DOHH2 (cell line): ENCODE data around the gene LRRC32.

ENCODE experiments used
- H3F3A ChIP-seq: fragments of 200-600 bp; sonication (generic), shearing (Covaris generic); 2 replicates; pipeline ENCODE4 v1.6.0; 2016; ENCODE audit warnings: antibody characterized with exemption, mild to moderate bottlenecking; ENCODE audit not compliant: control insufficient read depth, insufficient read depth
- H3K27ac ChIP-seq: fragments of 200-600 bp; sonication (generic); 2 replicates; pipeline ENCODE4 v1.5.1; 2014; ENCODE audit warnings: low read depth, mild to moderate bottlenecking, low read length, moderate library complexity
- H3K27me3 ChIP-seq: fragments of 200-600 bp; sonication (generic); 2 replicates; pipeline ENCODE4 v1.6.1; 2014; ENCODE audit warnings: mild to moderate bottlenecking, low read length, mixed read lengths; ENCODE audit not compliant: control insufficient read depth
- H3K36me3 ChIP-seq: fragments of 200-600 bp; sonication (generic); 2 replicates; pipeline ENCODE4 v1.6.1; 2014; ENCODE audit warnings: mild to moderate bottlenecking, low read length, moderate library complexity, mixed read lengths; ENCODE audit not compliant: control insufficient read depth
- H3K4me1 ChIP-seq: fragments of 200-600 bp; sonication (generic); 2 replicates; pipeline ENCODE4 v1.6.1; 2014; ENCODE audit warnings: mild to moderate bottlenecking, low read length, mixed read lengths; ENCODE audit not compliant: control insufficient read depth
- H3K4me2 ChIP-seq: fragments of 200-600 bp; sonication (generic); 2 replicates; pipeline ENCODE4 v1.6.0; 2014; ENCODE audit warnings: mild to moderate bottlenecking, low read length, moderate library complexity
- H3K4me3 ChIP-seq: fragments of 200-600 bp; sonication (generic); 2 replicates; pipeline ENCODE4 v1.5.1; 2014; ENCODE audit warnings: mild to moderate bottlenecking, low read length, mixed read lengths
- H3K79me2 ChIP-seq: fragments of 200-600 bp; sonication (generic); 2 replicates; pipeline ENCODE4 v1.6.1; 2014; ENCODE audit warnings: mild to moderate bottlenecking, low read length, mixed read lengths; ENCODE audit not compliant: control insufficient read depth
- H3K9me2 ChIP-seq: fragments of 200-600 bp; sonication (generic); replicated peaks from 2 replicates; pipeline ENCODE4 v1.6.1; 2014; ENCODE audit warnings: mild to moderate bottlenecking, low read length, mixed read lengths; ENCODE audit not compliant: control insufficient read depth
- H3K9me3 ChIP-seq: fragments of 200-600 bp; sonication (generic); 2 replicates; pipeline ENCODE4 v1.6.1; 2014; ENCODE audit warnings: antibody characterized with exemption, low read length, mixed read lengths; ENCODE audit not compliant: control insufficient read depth, insufficient read depth
- H4K20me1 ChIP-seq: fragments of 200-600 bp; sonication (generic); 2 replicates; pipeline ENCODE4 v1.6.0; 2014; ENCODE audit warnings: low read depth, mild to moderate bottlenecking, antibody characterized with exemption, low read length, moderate library complexity; ENCODE audit not compliant: control insufficient read depth, insufficient read depth
- CTCF ChIP-seq: fragments of 200-600 bp; sonication (generic); IDR thresholded peaks from one replicate; pipeline ENCODE4 v1.5.1; 2014; ENCODE audit warnings: antibody characterized with exemption, mild to moderate bottlenecking, low read depth, low read length; ENCODE audit not compliant: poor library complexity, severe bottlenecking
- EZH2phosphoT487 ChIP-seq: fragments of 200-600 bp; sonication (generic); IDR thresholded peaks from 2 replicates; pipeline ENCODE4 v1.6.1; 2017; ENCODE audit warnings: borderline replicate concordance, mild to moderate bottlenecking, antibody characterized with exemption, low read length, moderate library complexity, mixed read lengths

LRRC32 gene

DNA sequence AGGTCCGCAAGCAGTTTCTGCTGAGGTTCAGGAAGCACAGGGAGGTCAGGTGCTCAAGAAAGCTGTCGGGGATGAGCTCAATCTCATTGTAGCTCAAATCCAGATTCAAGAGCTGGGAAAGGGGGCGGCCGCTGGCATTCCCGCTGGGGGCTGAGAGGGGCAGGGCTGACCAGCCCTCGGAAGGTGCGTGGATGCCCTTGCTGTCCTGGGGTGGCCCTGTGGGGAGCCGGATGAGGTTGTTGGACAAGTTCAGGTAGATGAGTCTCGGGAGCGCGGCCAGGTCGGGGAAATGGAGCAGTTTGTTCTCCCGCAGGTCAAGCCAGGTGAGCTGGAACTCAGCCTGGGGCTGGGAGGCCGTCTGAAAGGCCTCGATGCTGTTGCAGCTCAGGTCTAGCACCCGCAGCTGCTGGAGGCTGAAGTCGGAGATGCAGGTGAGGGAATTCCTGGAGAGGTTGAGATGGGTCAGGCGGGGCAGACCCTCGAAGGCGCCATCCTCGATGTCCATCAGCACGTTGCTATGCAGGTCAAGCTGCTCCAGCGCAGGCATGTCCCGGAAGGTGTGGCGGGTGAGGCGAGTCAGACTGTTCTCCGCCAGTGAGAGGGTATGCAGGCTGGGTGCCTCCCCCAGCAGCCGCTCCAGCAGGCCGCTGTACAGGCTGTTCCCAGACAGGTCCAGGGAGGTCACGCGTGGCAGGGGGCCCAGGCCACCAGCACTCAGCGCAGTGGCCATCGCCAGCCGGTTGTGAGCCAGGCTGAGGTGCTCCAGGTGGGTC lies 9.8 kb downstream of the LRRC32 start:
- H3K79me2 ChIP-seq = 0 out of 2 replicates have a peak, but pooled peaks cover under 1% of the 10 kb centered on the region
- H3K9me3 ChIP-seq = no peaks in the 10 kb centered on the region
- H3F3A ChIP-seq = no peaks in the 10 kb centered on the region
- peaks cover 75% of the 10 kb centered on the region for H3K36me3 ChIP-seq
- H3K4me1 ChIP-seq = peaks cover 32% of the 10 kb centered on the region
- H3K4me3 ChIP-seq = no peak overlapping the region
- H3K27me3 ChIP-seq = no peaks in the 10 kb centered on the region
- no peak overlapping the region for H3K4me2 ChIP-seq
- no peak for TF ChIP-seq EZH2phosphoT487
- no peak for TF ChIP-seq CTCF
- H4K20me1 ChIP-seq = no peaks in the 10 kb centered on the region
- no peak overlapping the region for H3K27ac ChIP-seq
- no peaks in the 10 kb centered on the region for H3K9me2 ChIP-seq

GRCh38 chr11:76659672-76660532 lies 10.6 kb downstream of the LRRC32 start:
- no peak overlapping the region for H3K4me2 ChIP-seq
- no peaks in the 10 kb centered on the region for H4K20me1 ChIP-seq
- TF ChIP-seq EZH2phosphoT487 (no peak), CTCF (no peak)

GRCh38 chr11:76658651-76659650 lies 11.6 kb downstream of the LRRC32 start:
- H3F3A ChIP-seq = no peaks in the 10 kb centered on the region
- no peak for TF ChIP-seq CTCF
- TF ChIP-seq EZH2phosphoT487 = no peak
- no peaks in the 10 kb centered on the region for H3K79me2 ChIP-seq
- peaks cover 14% of the 10 kb centered on the region for H3K4me1 ChIP-seq
- H3K9me2 ChIP-seq = no peaks in the 10 kb centered on the region
- no peaks in the 10 kb centered on the region for H3K9me3 ChIP-seq
- H4K20me1 ChIP-seq = no peaks in the 10 kb centered on the region
- no peak overlapping the region for H3K4me3 ChIP-seq
- no peak overlapping the region for H3K4me2 ChIP-seq
- H3K27ac ChIP-seq = no peak overlapping the region
- peaks cover 57% of the 10 kb centered on the region for H3K36me3 ChIP-seq
- H3K27me3 ChIP-seq = no peaks in the 10 kb centered on the region

More at GRCh38 chr11:76659672-76660532, 10.6 kb downstream of the LRRC32 start:
- no peaks in the 10 kb centered on the region for H3K27me3 ChIP-seq
- no peaks in the 10 kb centered on the region for H3F3A ChIP-seq
- no peaks in the 10 kb centered on the region for H3K79me2 ChIP-seq
- H3K4me3 ChIP-seq = no peak overlapping the region
- no peaks in the 10 kb centered on the region for H3K9me3 ChIP-seq
- peaks cover 66% of the 10 kb centered on the region for H3K36me3 ChIP-seq
- no peaks in the 10 kb centered on the region for H3K9me2 ChIP-seq
- no peak overlapping the region for H3K27ac ChIP-seq
- peaks cover 23% of the 10 kb centered on the region for H3K4me1 ChIP-seq
